Endometrial microvascular endothelial cells (primary cell): Measurements from ENCODE around the gene MAP2K6. TPM values are rescaled to one million over a fixed set of nuclear protein-coding genes. Genes with fewer than 3 reads are reported as not detected.

ENCODE experiments used
- in situ Hi-C: cut with HindIII; loops from 2 replicates; pipeline ENCODE4 v1.10.0; 2017; ENCODE audit warnings: low sequenced_read_pairs, low pct_unique_long_range_greater_than_20kb; ENCODE audit errors: inconsistent ontology term
- total RNA-seq: library from RNA; depleted of rRNA; stranded (reverse); fragments of >200 nt; gene quantifications from one replicate; pipeline ENCODE4 v1.2.3, GENCODE V29; 2015; ENCODE audit errors: inconsistent ontology term

Gene MAP2K6
- total RNA-seq: 4.6 TPM

- in situ Hi-C loops: no loop called here
Observed at GRCh38 chr17:69414408-69415274, at the start of gene MAP2K6. Gene MAP2K6 (plus strand): TSS chr17:69414697. CDS start chr17:69414985, 288 bp downstream.

- in situ Hi-C loops: no loop called here
Observed at GRCh38 chr17:69367298-69367697, 47.2 kb upstream of the MAP2K6 start.

DNA sequence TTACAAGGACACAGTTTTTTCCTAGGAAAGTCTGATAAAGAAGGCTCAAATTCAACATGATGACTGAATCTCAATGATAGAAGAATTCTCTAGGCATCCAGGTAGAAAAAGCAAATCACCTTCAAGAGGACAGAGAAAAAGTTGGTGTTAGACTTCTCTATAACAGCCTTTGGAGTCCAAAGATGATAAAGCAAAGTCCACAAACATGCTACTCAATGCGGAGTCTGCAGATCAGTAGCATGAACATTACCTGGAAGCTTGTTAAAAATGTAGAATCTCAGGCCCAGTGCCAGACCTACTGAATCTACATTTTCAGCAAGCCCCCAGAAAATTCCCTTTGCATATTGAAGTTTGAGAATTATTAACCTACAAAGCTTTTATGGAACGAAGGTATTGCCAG lies 41.4 kb upstream of the MAP2K6 start:
- in situ Hi-C loops: no loop called here

DNA sequence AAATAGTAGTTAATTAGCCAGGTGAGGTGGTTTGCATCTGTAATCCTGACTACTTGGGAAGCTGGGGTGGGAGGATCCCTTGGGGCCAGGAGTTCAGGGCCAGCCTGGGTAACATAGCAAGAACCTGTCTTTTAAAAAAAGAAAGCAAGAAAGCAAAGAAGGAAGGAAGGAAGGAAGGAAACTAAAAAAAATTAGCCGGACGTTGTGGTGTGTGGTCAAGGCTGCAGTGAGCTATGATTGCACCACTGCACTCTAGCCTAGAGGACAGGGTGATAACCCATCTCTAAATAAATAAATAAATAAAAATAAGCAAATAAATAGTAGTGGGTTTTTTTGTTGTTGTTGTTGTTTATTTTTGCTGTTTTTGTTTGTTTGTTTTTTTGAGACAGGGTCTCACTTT lies 39.3 kb upstream of the MAP2K6 start:
- in situ Hi-C loops: no loop called here

DNA sequence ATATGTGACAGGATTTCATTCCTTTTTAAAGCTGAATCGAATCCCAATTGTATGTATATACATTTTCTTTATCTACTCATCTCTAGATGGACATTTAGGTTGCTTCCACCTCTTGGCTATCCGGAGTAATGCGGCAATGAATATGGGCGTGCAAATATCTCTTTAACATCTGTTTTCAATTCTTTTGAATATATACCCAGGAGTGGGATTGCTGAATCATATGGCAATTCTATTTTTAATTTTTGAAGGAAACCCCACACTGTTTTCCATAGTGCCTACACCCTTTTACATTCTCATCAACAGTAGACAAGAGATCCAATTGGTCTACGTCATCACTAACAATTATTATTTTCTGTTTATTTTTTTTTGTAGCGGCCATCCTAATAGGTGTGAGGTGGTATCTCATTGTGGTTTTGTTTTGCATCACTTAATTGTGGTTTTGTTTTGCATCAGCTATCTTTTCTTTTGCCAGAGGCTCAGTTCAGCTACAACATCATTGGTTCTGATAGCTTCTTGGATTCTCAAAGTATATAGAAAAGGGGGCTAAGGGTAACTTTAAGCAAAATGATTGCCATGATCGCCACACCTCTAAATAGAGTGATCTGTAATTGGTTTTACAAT lies 25.6 kb upstream of the MAP2K6 start:
- in situ Hi-C loops: no loop called here

- in situ Hi-C loops: no loop called here
Observed at GRCh38 chr17:69390795-69391501, 23.5 kb upstream of the MAP2K6 start.

DNA sequence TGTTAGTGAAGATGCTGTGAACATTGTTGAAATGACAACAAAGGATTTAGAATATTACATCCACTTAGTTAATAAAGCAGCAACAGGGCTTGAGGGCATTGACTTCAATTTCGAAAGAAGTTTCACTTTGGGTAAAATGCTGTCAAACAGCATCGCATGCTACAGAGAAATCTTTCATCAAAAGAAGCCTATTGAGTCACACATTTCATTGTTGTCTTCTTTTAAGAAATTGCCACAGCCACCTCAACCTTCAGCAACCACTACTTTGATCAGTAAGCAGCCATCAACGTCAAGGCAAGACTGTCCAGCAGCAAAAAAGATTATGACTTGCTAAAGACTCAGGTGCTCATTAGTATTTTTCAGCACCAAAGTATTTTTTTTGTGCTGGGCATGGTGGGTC lies 13.2 kb upstream of the MAP2K6 start:
- in situ Hi-C loops: loop anchor here (10.0 kb wide), 1 partner anchor 764 kb away; the partner anchor contains the start of gene KCNJ2

DNA sequence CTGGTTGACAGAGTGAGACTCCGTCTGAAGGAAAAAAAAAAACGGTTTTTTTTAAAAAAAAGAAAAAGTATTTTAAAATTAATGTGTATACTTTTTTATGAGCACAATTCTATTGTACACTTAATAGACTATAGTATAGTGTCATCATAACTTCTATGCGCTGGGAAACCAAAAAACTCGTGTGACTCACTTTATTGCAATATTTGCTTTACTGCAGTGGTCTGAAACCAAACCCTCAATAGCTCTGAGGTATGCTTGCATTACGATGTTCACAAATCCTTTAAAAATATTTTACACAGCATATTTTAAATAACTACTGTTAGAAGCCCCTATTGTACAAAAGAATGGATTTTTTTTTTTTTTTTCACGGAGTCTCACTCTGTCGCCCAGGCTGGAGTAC lies 12.4 kb upstream of the MAP2K6 start:
- in situ Hi-C loops: loop anchor here (10.0 kb wide), 1 partner anchor 763 kb away; the partner anchor contains the start of gene KCNJ2

GRCh38 chr17:69404399-69404798 lies 10.1 kb upstream of the MAP2K6 start:
- in situ Hi-C loops: loop anchor here (10.0 kb wide), 1 partner anchor 760 kb away; the partner anchor contains the start of gene KCNJ2

DNA sequence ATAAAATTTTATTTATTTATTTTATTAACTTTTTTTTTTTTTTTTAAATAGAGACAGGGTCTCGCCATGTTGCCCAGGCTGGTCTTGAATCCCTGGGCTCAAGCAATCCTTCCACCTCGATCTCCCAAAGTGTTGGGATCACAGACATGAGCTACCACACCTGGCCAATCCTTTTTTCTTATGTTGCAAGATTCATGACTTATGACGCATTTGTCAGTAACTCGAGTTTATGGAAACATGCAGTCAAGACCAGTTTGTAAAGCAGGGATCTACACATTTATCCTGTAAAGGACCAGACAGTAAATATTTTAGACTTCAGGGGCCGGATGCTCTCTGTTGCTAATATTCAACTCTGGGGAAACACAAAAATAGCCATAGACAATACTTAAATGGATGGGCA lies 9.4 kb upstream of the MAP2K6 start:
- in situ Hi-C loops: loop anchor here (10.0 kb wide), 1 partner anchor 760 kb away; the partner anchor contains the start of gene KCNJ2

DNA sequence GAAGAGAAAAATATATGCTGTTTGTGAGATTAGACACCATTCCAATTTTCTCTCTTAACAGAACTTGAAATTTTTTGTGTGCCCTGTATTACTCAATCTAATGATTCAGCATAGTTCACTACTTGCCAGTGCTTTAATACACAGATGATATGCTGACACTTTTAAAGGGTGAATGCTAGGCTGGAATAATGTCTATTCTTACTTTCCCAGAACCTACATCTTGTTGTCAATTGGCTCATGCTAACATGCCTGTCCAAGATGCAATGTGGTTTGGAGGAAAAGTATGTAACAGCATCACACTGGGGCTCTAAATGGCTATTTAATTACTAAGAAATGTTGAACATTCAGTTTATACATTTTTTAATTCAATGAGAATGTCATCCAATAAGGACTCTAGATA lies 7.6 kb upstream of the MAP2K6 start:
- in situ Hi-C loops: loop anchor here (10.0 kb wide), 1 partner anchor 758 kb away; the partner anchor contains the start of gene KCNJ2

DNA sequence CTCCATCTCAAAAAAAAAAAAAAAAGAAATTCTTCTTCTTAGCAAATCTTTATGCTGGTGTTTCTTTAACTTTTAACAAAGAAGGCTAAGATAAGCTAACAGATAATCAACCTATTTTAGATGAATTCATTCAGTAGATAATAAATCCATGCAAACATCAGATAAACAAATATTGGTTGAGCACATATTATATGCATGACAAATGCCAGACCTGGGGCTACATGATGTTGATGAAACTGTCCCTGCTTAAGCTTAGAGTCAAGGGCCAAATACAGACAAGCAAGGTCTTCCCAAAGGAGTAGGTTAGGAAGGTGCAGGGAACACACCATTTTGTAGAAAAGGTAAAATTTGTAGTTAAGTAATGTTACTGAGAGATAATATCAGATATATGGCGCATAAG lies 6.7 kb upstream of the MAP2K6 start:
- in situ Hi-C loops: loop anchor here (10.0 kb wide), 1 partner anchor 757 kb away; the partner anchor contains the start of gene KCNJ2

DNA sequence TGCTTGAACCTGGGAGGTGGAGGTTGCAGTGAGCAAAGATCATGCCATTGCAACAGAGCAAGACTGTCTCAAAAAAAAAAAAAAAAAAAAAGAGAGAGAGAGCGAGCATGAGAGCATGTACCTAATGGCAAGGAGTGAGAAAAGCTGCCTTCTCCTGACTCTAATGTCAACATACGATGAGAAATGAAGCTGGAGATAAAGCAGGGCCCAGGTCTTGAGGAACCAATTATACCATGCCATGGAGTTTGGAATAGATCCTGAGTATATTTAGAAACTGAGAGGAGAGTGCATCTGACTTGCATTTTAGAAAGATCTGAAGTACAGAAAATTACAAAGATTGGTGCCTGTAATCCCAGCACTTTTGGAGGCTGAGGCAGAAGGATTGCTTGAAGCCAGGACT lies 3.8 kb upstream of the MAP2K6 start:
- in situ Hi-C loops: no loop called here

- in situ Hi-C loops: no loop called here
Observed at GRCh38 chr17:69411766-69412165, 2.7 kb upstream of the MAP2K6 start.

DNA sequence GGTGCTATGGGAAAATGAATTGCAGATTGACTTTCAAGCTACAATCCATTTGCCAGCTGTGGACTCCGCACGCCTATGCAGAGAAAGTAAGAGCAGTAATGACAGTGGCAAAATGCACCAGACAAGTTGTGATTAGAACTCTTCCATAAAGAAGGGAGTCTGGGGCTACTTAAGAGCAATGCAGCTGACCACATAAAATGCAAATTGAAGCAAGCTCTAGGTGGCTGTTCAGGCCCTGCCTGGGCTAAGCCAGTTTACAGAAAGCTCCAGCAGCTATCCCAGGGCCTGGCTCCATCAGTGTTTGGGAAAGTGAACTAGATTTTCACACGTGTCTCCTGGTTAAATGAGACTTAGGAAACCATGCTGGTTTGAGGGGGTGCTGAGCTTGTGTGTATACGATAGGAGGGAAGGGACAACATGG lies 2.2 kb upstream of the MAP2K6 start:
- in situ Hi-C loops: no loop called here

DNA sequence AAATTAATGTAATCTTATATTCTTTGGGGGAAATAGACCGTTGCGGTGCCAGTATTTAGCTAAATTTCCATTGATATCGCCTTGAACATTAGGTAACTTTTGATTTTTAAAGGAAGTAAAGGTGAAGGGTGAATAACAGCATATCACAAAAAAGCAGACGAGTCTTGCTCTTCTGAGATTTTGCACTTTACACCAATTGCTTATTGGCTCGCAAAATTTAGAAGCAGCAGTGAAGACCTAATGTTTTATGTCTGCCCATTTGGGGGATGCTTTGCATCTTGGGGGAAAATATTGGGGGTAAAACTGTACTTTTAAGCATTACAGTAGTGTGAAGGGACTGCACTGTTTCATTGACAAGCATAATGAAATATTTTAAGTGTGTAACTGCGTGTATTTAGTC lies 934 bp downstream of the MAP2K6 start:
- in situ Hi-C loops: no loop called here

GRCh38 chr17:69417545-69418483 lies 3.3 kb downstream of the MAP2K6 start:
- in situ Hi-C loops: no loop called here

GRCh38 chr17:69418535-69418934 lies 4.0 kb downstream of the MAP2K6 start:
- in situ Hi-C loops: no loop called here
